Measurements from ENCODE around the gene SNTG2.

The SNTG2 gene

GRCh38 chr2:1286929-1287328 is 336.3 kb downstream of the SNTG2 start:
- no peaks in the 10 kb centered on the region for H3K9me2 ChIP-seq (replicated peaks; ENCODE audit: low read depth, low read length)
- H3K27me3 ChIP-seq (ENCODE audit: insufficient read depth, low read length, poor library complexity, severe bottlenecking), result no peaks in the 10 kb centered on the region
- no peak overlapping the region for H2AFZ ChIP-seq (ENCODE audit: low read length)
- TF ChIP-seq CTCF (conservative IDR thresholded peaks at IDR 0.05; ENCODE audit: low read length) (no peak), EZH2phosphoT487 (IDR thresholded peaks at IDR 0.05; ENCODE audit: borderline replicate concordance) (no peak)
- no peaks in the 10 kb centered on the region for H3K79me2 ChIP-seq (ENCODE audit: insufficient read depth, low read length)
- no peaks in the 10 kb centered on the region for H3K4me1 ChIP-seq (ENCODE audit: insufficient read depth, low read length, poor library complexity, severe bottlenecking)
- H4K20me1 ChIP-seq (ENCODE audit: insufficient read depth, low read length, poor library complexity, severe bottlenecking), result no peaks in the 10 kb centered on the region
- H3F3A ChIP-seq (ENCODE audit: low read depth), result no peaks in the 10 kb centered on the region
- no peaks in the 10 kb centered on the region for H3K9me3 ChIP-seq (ENCODE audit: insufficient read depth, low read depth, low read length)
- H3K36me3 ChIP-seq (ENCODE audit: insufficient read depth, low read length), result no peaks in the 10 kb centered on the region
- H3K4me2 ChIP-seq (ENCODE audit: low read depth, low read length, poor library complexity, severe bottlenecking), result no peak overlapping the region
- H3K9ac ChIP-seq (ENCODE audit: low read depth, low read length, poor library complexity, severe bottlenecking), result no peak overlapping the region
- H3K4me3 ChIP-seq (ENCODE audit: low read length, poor library complexity, severe bottlenecking), result no peak overlapping the region

GRCh38 chr2:1287427-1287826 is 336.8 kb downstream of the SNTG2 start:
- no peak overlapping the region for H3K4me2 ChIP-seq (ENCODE audit: low read depth, low read length, poor library complexity, severe bottlenecking)
- H3K9me2 ChIP-seq (replicated peaks; ENCODE audit: low read depth, low read length), result no peaks in the 10 kb centered on the region
- no peaks in the 10 kb centered on the region for H3K4me1 ChIP-seq (ENCODE audit: insufficient read depth, low read length, poor library complexity, severe bottlenecking)
- TF ChIP-seq EZH2phosphoT487 (IDR thresholded peaks at IDR 0.05; ENCODE audit: borderline replicate concordance), result no peak
- TF ChIP-seq CTCF (conservative IDR thresholded peaks at IDR 0.05; ENCODE audit: low read length), result no peak
- no peaks in the 10 kb centered on the region for H3K36me3 ChIP-seq (ENCODE audit: insufficient read depth, low read length)
- H3K9me3 ChIP-seq (ENCODE audit: insufficient read depth, low read depth, low read length), result no peaks in the 10 kb centered on the region
- no peaks in the 10 kb centered on the region for H4K20me1 ChIP-seq (ENCODE audit: insufficient read depth, low read length, poor library complexity, severe bottlenecking)
- H3K9ac ChIP-seq (ENCODE audit: low read depth, low read length, poor library complexity, severe bottlenecking), result no peak overlapping the region
- H3K79me2 ChIP-seq (ENCODE audit: insufficient read depth, low read length), result no peaks in the 10 kb centered on the region
- H2AFZ ChIP-seq (ENCODE audit: low read length), result no peak overlapping the region
- H3K27me3 ChIP-seq (ENCODE audit: insufficient read depth, low read length, poor library complexity, severe bottlenecking), result no peaks in the 10 kb centered on the region
- no peak overlapping the region for H3K4me3 ChIP-seq (ENCODE audit: low read length, poor library complexity, severe bottlenecking)
- no peaks in the 10 kb centered on the region for H3F3A ChIP-seq (ENCODE audit: low read depth)

GRCh38 chr2:1294900-1295299 is 344.3 kb downstream of the SNTG2 start:
- no peaks in the 10 kb centered on the region for H3K27me3 ChIP-seq (ENCODE audit: insufficient read depth, low read length, poor library complexity, severe bottlenecking)
- H3K9me2 ChIP-seq (replicated peaks; ENCODE audit: low read depth, low read length), result no peaks in the 10 kb centered on the region
- H3K4me3 ChIP-seq (ENCODE audit: low read length, poor library complexity, severe bottlenecking), result no peak overlapping the region
- TF ChIP-seq EZH2phosphoT487 (IDR thresholded peaks at IDR 0.05; ENCODE audit: borderline replicate concordance), result no peak
- TF ChIP-seq CTCF (conservative IDR thresholded peaks at IDR 0.05; ENCODE audit: low read length), result no peak
- no peaks in the 10 kb centered on the region for H3K9me3 ChIP-seq (ENCODE audit: insufficient read depth, low read depth, low read length)
- no peak overlapping the region for H3K4me2 ChIP-seq (ENCODE audit: low read depth, low read length, poor library complexity, severe bottlenecking)
- H3K36me3 ChIP-seq (ENCODE audit: insufficient read depth, low read length), result no peaks in the 10 kb centered on the region
- H3K79me2 ChIP-seq (ENCODE audit: insufficient read depth, low read length), result no peaks in the 10 kb centered on the region
- no peaks in the 10 kb centered on the region for H3F3A ChIP-seq (ENCODE audit: low read depth)
- H3K4me1 ChIP-seq (ENCODE audit: insufficient read depth, low read length, poor library complexity, severe bottlenecking), result no peaks in the 10 kb centered on the region
- H3K9ac ChIP-seq (ENCODE audit: low read depth, low read length, poor library complexity, severe bottlenecking), result no peak overlapping the region
- H4K20me1 ChIP-seq (ENCODE audit: insufficient read depth, low read length, poor library complexity, severe bottlenecking), result no peaks in the 10 kb centered on the region
- H2AFZ ChIP-seq (ENCODE audit: low read length), result no peak overlapping the region
